GM12892 (cell line): ENCODE measurements around the gene IMMP2L.

Source experiments
- POLR2A ChIP-seq: IDR thresholded peaks from 2 replicates; pipeline ENCODE4 v1.6.1; 2011; ENCODE audit warnings: low read depth, low read length, control low read depth
- TAF1 ChIP-seq: IDR thresholded peaks from 2 replicates; pipeline ENCODE4 v1.6.1; 2011; ENCODE audit warnings: low read depth, mild to moderate bottlenecking, control low read depth, low read length, borderline replicate concordance

- no peak for TF ChIP-seq TAF1
- no peak for TF ChIP-seq POLR2A
These were observed 624.1 kb downstream of the IMMP2L start for GRCh38 chr7:110938165-110938564.
